Measurements from ENCODE around the gene CRACDL. TPM values are rescaled to one million over a fixed set of nuclear protein-coding genes. Genes with fewer than 3 reads are reported as not detected.
"Not testable (repeated sequence)": the region's sequence is repeated elsewhere in the genome, so short reads cannot be mapped to it uniquely, and the experiment has no call there.

CRACDL gene
- total RNA-seq, 3 donors from 2014 or later: 8.0 to 18.1 (median 17.8) TPM

GRCh38 chr2:98759827-98760625 is 176.0 kb downstream of the CRACDL start:
- DNase-seq (no peak), ATAC-seq (no peak)
- no peak overlapping the region for H3K4me3 ChIP-seq
- no peaks in the 10 kb centered on the region for H3K9me3 ChIP-seq
- no peaks in the 10 kb centered on the region for H3K36me3 ChIP-seq (ENCODE audit: low read depth)
- no peak for TF ChIP-seq CTCF (IDR thresholded peaks at IDR 0.05)
- no peaks in the 10 kb centered on the region for H3K4me1 ChIP-seq (ENCODE audit: low read depth)
- intact Hi-C loops (cut with DNase I, micrococcal nuclease): no loop called here

- no peaks in the 10 kb centered on the region for H3K4me1 ChIP-seq (ENCODE audit: low read depth)
- no peak for DNase-seq
- no peaks in the 10 kb centered on the region for H3K36me3 ChIP-seq (ENCODE audit: low read depth)
- no peaks in the 10 kb centered on the region for H3K9me3 ChIP-seq
- ATAC-seq: no peak
- intact Hi-C loops (cut with DNase I, micrococcal nuclease): no loop called here
- no peak overlapping the region for H3K4me3 ChIP-seq
- no peak for TF ChIP-seq CTCF (IDR thresholded peaks at IDR 0.05)
Measured at GRCh38 chr2:98759338-98759737, 176.7 kb downstream of the CRACDL start.

DNA sequence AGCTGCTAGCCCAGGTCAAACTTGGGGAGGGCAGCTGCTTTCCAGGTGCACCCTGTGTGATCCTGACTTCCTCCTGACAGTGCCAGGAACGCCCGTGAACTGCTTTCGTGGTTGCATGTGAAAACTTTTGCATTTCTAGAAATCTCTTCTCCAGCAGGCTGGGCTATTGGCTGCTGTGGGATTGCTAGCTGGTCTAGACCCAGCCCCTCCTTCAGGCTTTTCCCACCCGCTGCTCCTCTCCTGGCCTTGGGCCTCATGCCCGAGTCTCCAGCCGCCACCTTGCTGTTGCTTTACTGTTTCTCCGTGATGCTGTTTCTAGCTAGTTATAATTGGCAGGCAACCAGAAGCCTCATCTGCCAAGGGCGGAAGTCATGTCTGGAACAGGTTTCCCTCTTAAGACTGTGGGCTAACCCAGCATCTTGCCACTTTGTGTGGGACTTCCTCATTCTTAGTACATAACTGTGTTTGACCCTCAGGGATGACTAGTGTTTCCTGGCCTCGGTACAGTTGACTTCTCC is 178.1 kb downstream of the CRACDL start:
- DNase-seq (peak; percentile 64 to 79 (median 72)), ATAC-seq (peak; percentile 92)
- H3K36me3 ChIP-seq (ENCODE audit: low read depth): no peaks in the 10 kb centered on the region
- TF ChIP-seq CTCF (IDR thresholded peaks at IDR 0.05): no peak
- intact Hi-C loops (cut with DNase I, micrococcal nuclease): no loop called here
- H3K4me3 ChIP-seq: no peak overlapping the region
- no peaks in the 10 kb centered on the region for H3K4me1 ChIP-seq (ENCODE audit: low read depth)
- H3K9me3 ChIP-seq: no peaks in the 10 kb centered on the region

- Histone ChIP-seq H3K4me1 (ENCODE audit: low read depth) (no peaks in the 10 kb centered on the region), H3K36me3 (ENCODE audit: low read depth) (no peaks in the 10 kb centered on the region), H3K4me3 (no peak overlapping the region), H3K9me3 (no peaks in the 10 kb centered on the region)
- no peak for TF ChIP-seq CTCF (IDR thresholded peaks at IDR 0.05)
- no peak for ATAC-seq
- intact Hi-C loops (cut with DNase I, micrococcal nuclease): no loop called here
- DNase-seq: no peak
Measured at GRCh38 chr2:98753801-98754200, 182.2 kb downstream of the CRACDL start.

GRCh38 chr2:98752711-98753110 is 183.3 kb downstream of the CRACDL start:
- H3K4me3 ChIP-seq; H3K4me1 ChIP-seq (ENCODE audit: low read depth); DNase-seq; H3K9me3 ChIP-seq; H3K36me3 ChIP-seq (ENCODE audit: low read depth); intact Hi-C loops (cut with DNase I, micrococcal nuclease); ATAC-seq: not testable (repeated sequence)

GRCh38 chr2:98751748-98752147 is 184.3 kb downstream of the CRACDL start:
- no peak for TF ChIP-seq CTCF (IDR thresholded peaks at IDR 0.05)
- intact Hi-C loops (cut with DNase I, micrococcal nuclease): no loop called here
- Histone ChIP-seq H3K4me1 (ENCODE audit: low read depth) (no peaks in the 10 kb centered on the region), H3K36me3 (ENCODE audit: low read depth) (no peaks in the 10 kb centered on the region), H3K4me3 (no peak overlapping the region), H3K9me3 (no peaks in the 10 kb centered on the region)
- peak; percentile 75 for ATAC-seq
- DNase-seq: no peak
